IgD-negative memory B cell (primary cell): Measurements from ENCODE around the gene KRTAP13-1. TPM values are rescaled to one million over a fixed set of nuclear protein-coding genes. Genes with fewer than 3 reads are reported as not detected.

Source experiments
- H3K27ac Mint-ChIP-seq, 3 donors: one replicate each; pipeline ENCODE4 v1.8.0; 2020 to 2022; ENCODE audit warnings: mild to moderate bottlenecking in 3 of 3, mixed read lengths in 3 of 3, moderate library complexity in 1 of 3
- H3K27me3 Mint-ChIP-seq: one replicate; pipeline ENCODE4 v1.8.0; 2021; ENCODE audit warnings: mixed read lengths
- H3K36me3 Mint-ChIP-seq: one replicate; pipeline ENCODE4 v1.8.0; 2020; ENCODE audit warnings: mild to moderate bottlenecking, mixed read lengths
- H3K4me1 Mint-ChIP-seq, 3 donors: one replicate each; pipeline ENCODE4 v1.8.0; 2020 to 2022; ENCODE audit warnings: mixed read lengths in 3 of 3, mild to moderate bottlenecking in 1 of 3
- H3K4me3 Mint-ChIP-seq, 4 donors: one replicate each; pipeline ENCODE4 v1.8.0; 2020 to 2022; ENCODE audit warnings: mild to moderate bottlenecking in 4 of 4, mixed read lengths in 4 of 4, moderate library complexity in 3 of 4
- H3K9me3 Mint-ChIP-seq, 3 donors: one replicate each; pipeline ENCODE4 v1.8.0; 2020 to 2021; ENCODE audit warnings: mixed read lengths in 3 of 3, mild to moderate bottlenecking in 1 of 3
- polyA plus RNA-seq: library from polyadenylated mRNA; unstranded; fragments of 300-500 nt; fragmentation: Illumina TruSeq; gene quantifications from one replicate; pipeline ENCODE4 v1.2.3, GENCODE V29; 2021

KRTAP13-1 gene
- polyA plus RNA-seq = not detected

- H3K4me3 Mint-ChIP-seq = no peak within 1 kb of the TSS
- peaks cover 0 to 6% (median 0%) of the 10 kb centered on the region in 3 donors for H3K9me3 Mint-ChIP-seq
Observed at GRCh38 chr21:30395731-30396130, at the start of gene KRTAP13-1. KRTAP13-1 (plus strand) TSS chr21:30396031; CDS start chr21:30396087, 56 bp downstream.

GRCh38 chr21:30348506-30348905, 47.3 kb upstream of the KRTAP13-1 start, which contains the start of gene KRTAP23-1:
KRTAP23-1 (minus strand) TSS chr21:30348606; CDS start chr21:30348606, 0 bp downstream.
- Mint-ChIP-seq H3K27ac (no peak within 1 kb of the TSS), H3K9me3 (no peaks in the 10 kb centered on the region), H3K4me3 (no peak within 1 kb of the TSS), H3K27me3 (no peaks in the 10 kb centered on the region), H3K4me1 (no peaks in the 10 kb centered on the region), H3K36me3 (no peaks in the 10 kb centered on the region)

More at GRCh38 chr21:30395731-30396130, at the start of gene KRTAP13-1:
- no peaks in the 10 kb centered on the region for H3K36me3 Mint-ChIP-seq
- H3K27me3 Mint-ChIP-seq = no peaks in the 10 kb centered on the region
- H3K4me1 Mint-ChIP-seq = no peaks in the 10 kb centered on the region
- no peak within 1 kb of the TSS for H3K27ac Mint-ChIP-seq

- no peaks in the 10 kb centered on the region for H3K4me1 Mint-ChIP-seq
- H3K36me3 Mint-ChIP-seq = no peaks in the 10 kb centered on the region
- H3K4me3 Mint-ChIP-seq = no peak overlapping the region
- no peak overlapping the region for H3K27ac Mint-ChIP-seq
- peaks cover 0 to 2% (median 0%) of the 10 kb centered on the region in 3 donors for H3K9me3 Mint-ChIP-seq
- H3K27me3 Mint-ChIP-seq = no peaks in the 10 kb centered on the region
Observed at GRCh38 chr21:30349572-30349971, 46.3 kb upstream of the KRTAP13-1 start.

- Mint-ChIP-seq H3K27me3 (no peaks in the 10 kb centered on the region), H3K27ac (no peak overlapping the region), H3K9me3 (peaks cover 0 to 2% (median 0%) of the 10 kb centered on the region in 3 donors), H3K36me3 (no peaks in the 10 kb centered on the region), H3K4me3 (no peak overlapping the region), H3K4me1 (no peaks in the 10 kb centered on the region)
Observed at GRCh38 chr21:30351534-30351933, 44.3 kb upstream of the KRTAP13-1 start.

- peaks cover 0 to 3% (median 0%) of the 10 kb centered on the region in 3 donors for H3K9me3 Mint-ChIP-seq
- no peaks in the 10 kb centered on the region for H3K4me1 Mint-ChIP-seq
Observed at GRCh38 chr21:30354308-30355005, 41.4 kb upstream of the KRTAP13-1 start.

GRCh38 chr21:30355906-30356305, 39.9 kb upstream of the KRTAP13-1 start:
- H3K36me3 Mint-ChIP-seq = no peaks in the 10 kb centered on the region
- no peaks in the 10 kb centered on the region for H3K4me1 Mint-ChIP-seq
- peaks cover 0 to 6% (median 3%) of the 10 kb centered on the region in 3 donors for H3K9me3 Mint-ChIP-seq
- no peak overlapping the region for H3K27ac Mint-ChIP-seq
- no peaks in the 10 kb centered on the region for H3K27me3 Mint-ChIP-seq
- H3K4me3 Mint-ChIP-seq = no peak overlapping the region

More at GRCh38 chr21:30354308-30355005, 41.4 kb upstream of the KRTAP13-1 start:
- H3K36me3 Mint-ChIP-seq = no peaks in the 10 kb centered on the region
- H3K4me3 Mint-ChIP-seq = no peak overlapping the region
- no peaks in the 10 kb centered on the region for H3K27me3 Mint-ChIP-seq
- H3K27ac Mint-ChIP-seq = no peak overlapping the region

- Mint-ChIP-seq H3K4me3 (no peak within 1 kb of the TSS), H3K36me3 (no peaks in the 10 kb centered on the region), H3K27me3 (no peaks in the 10 kb centered on the region), H3K4me1 (peaks cover 0 to 2% (median 0%) of the 10 kb centered on the region in 3 donors), H3K9me3 (peaks cover 0 to 5% (median 1%) of the 10 kb centered on the region in 3 donors), H3K27ac (no peak within 1 kb of the TSS)
Observed at GRCh38 chr21:30372139-30372770, 23.6 kb upstream of the KRTAP13-1 start, which contains the start of gene KRTAP13-2. KRTAP13-2 (minus strand) TSS chr21:30372271; CDS start chr21:30372213, 58 bp downstream.

- peaks cover 1 to 5% (median 3%) of the 10 kb centered on the region in 3 donors for H3K9me3 Mint-ChIP-seq
- H3K27ac Mint-ChIP-seq = no peak overlapping the region
- H3K36me3 Mint-ChIP-seq = no peaks in the 10 kb centered on the region
- H3K4me3 Mint-ChIP-seq = no peak overlapping the region
- H3K4me1 Mint-ChIP-seq = peaks cover 0 to 2% (median 0%) of the 10 kb centered on the region in 3 donors
- H3K27me3 Mint-ChIP-seq = no peaks in the 10 kb centered on the region
Observed at GRCh38 chr21:30382201-30382600, 13.6 kb upstream of the KRTAP13-1 start.

- no peak overlapping the region for H3K27ac Mint-ChIP-seq
- H3K36me3 Mint-ChIP-seq = no peaks in the 10 kb centered on the region
- H3K4me1 Mint-ChIP-seq = no peaks in the 10 kb centered on the region
- H3K9me3 Mint-ChIP-seq = peaks cover 3 to 8% (median 8%) of the 10 kb centered on the region in 3 donors
- no peak overlapping the region for H3K4me3 Mint-ChIP-seq
- no peaks in the 10 kb centered on the region for H3K27me3 Mint-ChIP-seq
Observed at GRCh38 chr21:30391492-30392025, 4.3 kb upstream of the KRTAP13-1 start.

- H3K27ac Mint-ChIP-seq = no peak overlapping the region
- peaks cover 4 to 6% (median 5%) of the 10 kb centered on the region in 3 donors for H3K9me3 Mint-ChIP-seq
- H3K4me3 Mint-ChIP-seq = no peak overlapping the region
- no peaks in the 10 kb centered on the region for H3K27me3 Mint-ChIP-seq
- no peaks in the 10 kb centered on the region for H3K4me1 Mint-ChIP-seq
- no peaks in the 10 kb centered on the region for H3K36me3 Mint-ChIP-seq
Observed at GRCh38 chr21:30408782-30409494, 13.1 kb downstream of the KRTAP13-1 start.

- H3K4me3 Mint-ChIP-seq = no peak overlapping the region
- no peak overlapping the region for H3K27ac Mint-ChIP-seq
Observed at GRCh38 chr21:30415993-30416392, 20.2 kb downstream of the KRTAP13-1 start.

GRCh38 chr21:30425826-30426225, 30.0 kb downstream of the KRTAP13-1 start, which contains the start of gene KRTAP13-3:
KRTAP13-3 (minus strand) TSS chr21:30425926; CDS start chr21:30425912, 14 bp downstream.
- Mint-ChIP-seq H3K4me3 (no peak within 1 kb of the TSS), H3K27me3 (no peaks in the 10 kb centered on the region), H3K9me3 (peaks cover 2 to 7% (median 5%) of the 10 kb centered on the region in 3 donors), H3K36me3 (no peaks in the 10 kb centered on the region), H3K27ac (peak within 1 kb of the TSS in 1 of 3 donors; percentile 43), H3K4me1 (peaks cover 0 to 4% (median 0%) of the 10 kb centered on the region in 3 donors)

More at GRCh38 chr21:30415993-30416392, 20.2 kb downstream of the KRTAP13-1 start:
- H3K27me3 Mint-ChIP-seq = no peaks in the 10 kb centered on the region
- H3K36me3 Mint-ChIP-seq = no peaks in the 10 kb centered on the region
- peaks cover 5 to 12% (median 11%) of the 10 kb centered on the region in 3 donors for H3K9me3 Mint-ChIP-seq
- no peaks in the 10 kb centered on the region for H3K4me1 Mint-ChIP-seq

- no peaks in the 10 kb centered on the region for H3K36me3 Mint-ChIP-seq
- H3K4me3 Mint-ChIP-seq = no peak overlapping the region
- H3K27ac Mint-ChIP-seq = peak overlapping the region in 1 of 3 donors; percentile 43
- peaks cover 2 to 7% (median 5%) of the 10 kb centered on the region in 3 donors for H3K9me3 Mint-ChIP-seq
- peaks cover 0 to 4% (median 0%) of the 10 kb centered on the region in 3 donors for H3K4me1 Mint-ChIP-seq
- no peaks in the 10 kb centered on the region for H3K27me3 Mint-ChIP-seq
Observed at GRCh38 chr21:30426731-30427130, 30.9 kb downstream of the KRTAP13-1 start.

- Mint-ChIP-seq H3K27me3 (no peaks in the 10 kb centered on the region), H3K4me3 (no peak within 1 kb of the TSS), H3K36me3 (no peaks in the 10 kb centered on the region), H3K4me1 (peaks cover 0 to 4% (median 0%) of the 10 kb centered on the region in 3 donors), H3K27ac (no peak within 1 kb of the TSS), H3K9me3 (peaks cover 3 to 7% (median 4%) of the 10 kb centered on the region in 3 donors)
Observed at GRCh38 chr21:30430170-30430655, 34.4 kb downstream of the KRTAP13-1 start, which contains the start of gene KRTAP13-4. KRTAP13-4 (plus strand) TSS chr21:30430220; CDS start chr21:30430276, 56 bp downstream.
